Dendritic cell treated with granulocyte-macrophage colony-stimulating factor and Interleukin-4, amounts not matched to agents 40 ng/mL and 50 ng/mL, for 4 days (primary cell): ENCODE results near the gene MLEC.
A peak's percentile ranks its signal among the peaks of the same experiment; 100 is the strongest.
"Not testable (repeated sequence)": the region's sequence is repeated elsewhere in the genome, so short reads cannot be mapped to it uniquely, and the experiment has no call there.

ENCODE experiments used
- H3K27ac Mint-ChIP-seq: one replicate; pipeline ENCODE4 v1.8.0; 2022; ENCODE audit warnings: mild to moderate bottlenecking, mixed read lengths
- H3K27me3 Mint-ChIP-seq: one replicate; pipeline ENCODE4 v1.8.0; 2022; ENCODE audit warnings: mild to moderate bottlenecking, mixed read lengths
- H3K36me3 Mint-ChIP-seq: one replicate; pipeline ENCODE4 v1.8.0; 2022; ENCODE audit warnings: low read depth, mixed read lengths
- H3K4me1 Mint-ChIP-seq: one replicate; pipeline ENCODE4 v1.8.0; 2022; ENCODE audit warnings: low read depth, mixed read lengths
- H3K4me3 Mint-ChIP-seq: one replicate; pipeline ENCODE4 v1.8.0; 2022; ENCODE audit warnings: mild to moderate bottlenecking, moderate library complexity, mixed read lengths
- H3K9me3 Mint-ChIP-seq: one replicate; pipeline ENCODE4 v1.8.0; 2022; ENCODE audit warnings: mixed read lengths
- intact Hi-C: fragments of 100-400 bp; cut with micrococcal nuclease; formaldehyde crosslinking; loops from one replicate; pipeline ENCODE4 v1.15.0; 2022

The MLEC gene

DNA sequence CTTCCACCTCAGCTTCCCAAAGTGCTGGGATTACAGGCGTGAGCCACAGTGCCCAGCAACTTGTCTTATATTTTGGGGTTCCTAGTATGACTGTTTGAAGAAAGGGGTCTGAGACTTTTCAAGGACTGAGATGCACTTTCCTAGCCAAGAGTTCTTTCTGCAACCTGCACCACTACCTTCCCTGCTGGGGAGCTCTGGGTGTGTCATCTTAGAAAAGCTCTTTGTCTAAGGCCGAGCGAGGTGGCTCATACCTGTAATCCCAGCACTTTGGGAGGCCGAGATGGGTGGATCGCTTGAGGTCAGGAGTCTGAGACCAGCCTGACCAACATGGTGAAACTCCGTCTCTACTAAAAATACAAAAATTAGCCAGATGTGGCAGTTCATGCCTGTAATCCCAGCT, 16.7 kb upstream of the MLEC start:
- H3K4me1 Mint-ChIP-seq, H3K27me3 Mint-ChIP-seq, H3K4me3 Mint-ChIP-seq, H3K36me3 Mint-ChIP-seq, H3K9me3 Mint-ChIP-seq, intact Hi-C loops: not testable (repeated sequence)
- H3K27ac Mint-ChIP-seq = peak overlapping the region; percentile 47

GRCh38 chr12:120670667-120671066, 16.3 kb upstream of the MLEC start:
- no peaks in the 10 kb centered on the region for H3K36me3 Mint-ChIP-seq
- intact Hi-C loops = no loop called here
- H3K4me1 Mint-ChIP-seq = peaks cover 12% of the 10 kb centered on the region
- no peak overlapping the region for H3K27ac Mint-ChIP-seq
- H3K27me3 Mint-ChIP-seq = no peaks in the 10 kb centered on the region
- H3K4me3 Mint-ChIP-seq = no peak overlapping the region
- H3K9me3 Mint-ChIP-seq = no peaks in the 10 kb centered on the region

GRCh38 chr12:120674097-120674636, 12.8 kb upstream of the MLEC start:
- Mint-ChIP-seq H3K36me3 (no peaks in the 10 kb centered on the region), H3K4me1 (peaks cover 19% of the 10 kb centered on the region), H3K27me3 (no peaks in the 10 kb centered on the region), H3K27ac (peak overlapping the region; percentile 72), H3K9me3 (no peaks in the 10 kb centered on the region), H3K4me3 (no peak overlapping the region)
- intact Hi-C loops = no loop called here

DNA sequence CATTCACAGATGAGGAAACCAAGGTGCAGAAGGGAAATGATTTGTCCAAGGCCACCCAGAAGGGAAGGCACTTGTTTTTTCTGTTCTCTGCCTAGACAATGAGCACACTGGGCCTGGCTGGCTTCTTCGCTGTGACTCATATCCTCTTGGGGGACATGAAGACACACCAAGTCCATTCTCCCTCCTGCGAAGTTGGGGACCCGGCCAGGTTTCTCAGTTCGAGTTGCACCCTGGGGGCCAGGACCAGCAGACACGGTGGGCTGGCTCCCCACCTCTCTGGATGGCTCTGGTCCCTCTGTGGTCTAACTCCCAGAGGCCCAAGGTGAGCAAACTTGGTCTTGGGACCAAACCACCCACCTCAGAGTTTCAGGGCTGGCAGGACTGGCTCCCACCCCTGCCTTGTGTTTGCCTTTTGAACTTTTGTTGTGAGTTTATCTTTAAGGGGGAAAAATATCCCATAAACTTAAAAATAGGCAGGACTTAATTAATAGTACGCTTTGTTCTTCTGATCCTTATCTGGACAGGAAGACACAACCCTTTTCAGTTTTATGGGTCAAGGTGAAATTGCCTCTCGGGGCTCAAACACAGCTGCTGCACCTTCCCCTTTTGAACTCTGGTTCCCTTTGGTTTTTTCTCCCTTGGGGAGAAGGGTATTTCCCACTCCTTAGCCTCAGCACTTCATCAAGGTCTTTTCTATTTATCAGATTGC, 9.0 kb upstream of the MLEC start:
- H3K4me3 Mint-ChIP-seq = no peak overlapping the region
- H3K27ac Mint-ChIP-seq = peak overlapping the region; percentile 60
- H3K4me1 Mint-ChIP-seq = peaks cover 40% of the 10 kb centered on the region
- H3K27me3 Mint-ChIP-seq = no peaks in the 10 kb centered on the region
- no peaks in the 10 kb centered on the region for H3K9me3 Mint-ChIP-seq
- no peaks in the 10 kb centered on the region for H3K36me3 Mint-ChIP-seq
- intact Hi-C loops = no loop called here

- H3K9me3 Mint-ChIP-seq = no peaks in the 10 kb centered on the region
- intact Hi-C loops = no loop called here
These were observed 8.4 kb upstream of the MLEC start for GRCh38 chr12:120678572-120678971.

GRCh38 chr12:120680165-120680738, 6.7 kb upstream of the MLEC start:
- H3K4me1 Mint-ChIP-seq = peaks cover 49% of the 10 kb centered on the region
- no peaks in the 10 kb centered on the region for H3K36me3 Mint-ChIP-seq
- H3K27ac Mint-ChIP-seq = peak overlapping the region; percentile 66
- H3K9me3 Mint-ChIP-seq = no peaks in the 10 kb centered on the region
- intact Hi-C loops = no loop called here
- no peak overlapping the region for H3K4me3 Mint-ChIP-seq
- no peaks in the 10 kb centered on the region for H3K27me3 Mint-ChIP-seq

More at GRCh38 chr12:120678572-120678971, 8.4 kb upstream of the MLEC start:
- no peak overlapping the region for H3K4me3 Mint-ChIP-seq
- no peaks in the 10 kb centered on the region for H3K27me3 Mint-ChIP-seq
- no peaks in the 10 kb centered on the region for H3K36me3 Mint-ChIP-seq
- H3K4me1 Mint-ChIP-seq = peaks cover 47% of the 10 kb centered on the region
- no peak overlapping the region for H3K27ac Mint-ChIP-seq

DNA sequence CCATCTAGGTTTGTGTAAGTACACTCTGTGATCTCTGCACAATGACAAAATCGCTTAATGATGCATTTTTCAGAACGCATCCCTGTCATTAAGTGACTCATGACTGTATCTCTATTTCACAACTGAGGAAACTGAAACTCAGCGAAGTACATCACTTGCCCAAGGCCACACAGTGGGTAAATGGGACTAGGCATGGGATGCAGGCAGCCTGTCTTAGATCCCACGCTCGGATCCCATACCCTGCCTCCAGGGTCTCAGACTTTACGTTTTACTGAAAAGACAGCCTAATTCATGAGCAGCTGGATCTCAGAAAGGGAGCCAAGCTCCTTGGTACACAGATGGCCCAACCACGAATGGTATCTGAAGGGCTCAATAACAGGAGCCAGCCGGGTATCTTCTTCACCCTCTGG, 2.4 kb upstream of the MLEC start:
- peaks cover 55% of the 10 kb centered on the region for H3K4me1 Mint-ChIP-seq
- H3K4me3 Mint-ChIP-seq = peak overlapping the region; percentile 9
- peak overlapping the region; percentile 98 for H3K27ac Mint-ChIP-seq
- intact Hi-C loops = no loop called here
- H3K9me3 Mint-ChIP-seq = no peaks in the 10 kb centered on the region
- H3K27me3 Mint-ChIP-seq = no peaks in the 10 kb centered on the region
- peaks cover 9% of the 10 kb centered on the region for H3K36me3 Mint-ChIP-seq

DNA sequence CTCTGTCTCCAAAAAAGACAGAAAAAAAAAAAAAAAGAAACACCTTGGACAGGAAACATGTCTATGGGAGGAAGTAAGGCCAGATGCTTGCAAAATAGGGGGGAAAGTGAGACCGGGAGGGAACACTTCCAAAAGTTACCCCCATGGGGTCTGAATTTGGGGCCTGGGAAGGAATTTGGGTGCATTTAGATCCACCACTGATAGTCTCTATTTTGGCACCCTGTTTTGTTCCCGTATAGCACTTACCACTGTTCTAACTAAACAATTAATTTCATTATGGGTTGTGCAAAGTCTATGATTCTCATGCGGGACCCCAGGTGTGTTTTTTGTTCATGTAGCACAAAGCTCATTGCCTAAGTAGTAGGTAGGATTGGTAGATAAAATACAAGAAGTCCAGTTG, 1.4 kb upstream of the MLEC start:
- H3K36me3 Mint-ChIP-seq = peaks cover 9% of the 10 kb centered on the region
- H3K4me3 Mint-ChIP-seq = peak overlapping the region; percentile 88
- H3K27ac Mint-ChIP-seq = peak overlapping the region; percentile 98
- peaks cover 54% of the 10 kb centered on the region for H3K4me1 Mint-ChIP-seq
- intact Hi-C loops = loop anchor here (5.0 kb wide), 1 partner anchor 38 kb away; no protein-coding TSS in a partner anchor
- no peaks in the 10 kb centered on the region for H3K27me3 Mint-ChIP-seq
- no peaks in the 10 kb centered on the region for H3K9me3 Mint-ChIP-seq

GRCh38 chr12:120686151-120686689, 729 bp upstream of the MLEC start:
- Mint-ChIP-seq H3K9me3 (no peaks in the 10 kb centered on the region), H3K27me3 (no peaks in the 10 kb centered on the region), H3K36me3 (peaks cover 9% of the 10 kb centered on the region), H3K27ac (peak overlapping the region; percentile 98), H3K4me3 (peak overlapping the region; percentile 88), H3K4me1 (peaks cover 57% of the 10 kb centered on the region)
- intact Hi-C loops = loop anchor here (2.0 to 5.0 kb wide), 2 partner anchors 25 to 39 kb away; partner anchors contain the start of gene UNC119B

DNA sequence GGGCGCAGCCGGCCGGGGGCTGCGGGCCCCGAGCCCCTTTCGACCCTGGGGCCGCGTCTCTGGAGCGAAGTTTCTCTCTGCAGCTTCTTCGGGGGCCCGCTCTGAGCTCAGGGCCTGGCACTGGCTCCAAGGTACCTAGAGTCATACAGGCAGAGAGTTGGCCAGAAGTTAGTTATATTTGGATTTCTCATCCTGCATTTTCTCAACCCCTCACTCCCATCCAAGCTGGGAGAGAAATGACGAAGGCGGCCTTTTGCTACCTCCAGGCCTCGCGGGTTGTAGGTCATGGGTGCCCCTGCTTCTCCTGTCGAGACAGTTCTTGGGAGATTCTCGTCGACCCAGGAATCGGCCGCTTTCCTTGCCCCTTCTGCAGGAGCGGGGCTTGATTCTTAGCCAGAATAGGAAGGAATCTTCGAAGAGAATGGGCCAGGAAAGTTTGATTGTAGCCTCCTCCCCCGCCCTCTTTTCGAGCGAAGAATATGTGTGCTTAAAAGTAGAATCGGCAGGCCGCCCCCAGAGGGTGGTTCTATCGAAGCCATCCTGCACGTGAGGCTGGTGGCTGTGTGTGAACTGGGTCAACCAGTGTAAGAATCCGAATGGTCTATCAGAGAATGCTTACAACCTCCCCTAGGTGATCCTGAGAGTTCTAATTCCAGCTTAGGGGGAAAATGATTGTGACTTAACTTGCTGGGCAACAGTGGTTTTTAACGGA, 785 bp downstream of the MLEC start:
- H3K27ac Mint-ChIP-seq = peak overlapping the region; percentile 98
- H3K4me1 Mint-ChIP-seq = peaks cover 71% of the 10 kb centered on the region
- H3K4me3 Mint-ChIP-seq = peak overlapping the region; percentile 88
- H3K9me3 Mint-ChIP-seq = no peaks in the 10 kb centered on the region
- intact Hi-C loops = loop anchor here (1.0 to 5.0 kb wide), 3 partner anchors 23 to 284 kb away; partner anchors contain the start of gene UNC119B
- peaks cover 20% of the 10 kb centered on the region for H3K36me3 Mint-ChIP-seq
- H3K27me3 Mint-ChIP-seq = no peaks in the 10 kb centered on the region

DNA sequence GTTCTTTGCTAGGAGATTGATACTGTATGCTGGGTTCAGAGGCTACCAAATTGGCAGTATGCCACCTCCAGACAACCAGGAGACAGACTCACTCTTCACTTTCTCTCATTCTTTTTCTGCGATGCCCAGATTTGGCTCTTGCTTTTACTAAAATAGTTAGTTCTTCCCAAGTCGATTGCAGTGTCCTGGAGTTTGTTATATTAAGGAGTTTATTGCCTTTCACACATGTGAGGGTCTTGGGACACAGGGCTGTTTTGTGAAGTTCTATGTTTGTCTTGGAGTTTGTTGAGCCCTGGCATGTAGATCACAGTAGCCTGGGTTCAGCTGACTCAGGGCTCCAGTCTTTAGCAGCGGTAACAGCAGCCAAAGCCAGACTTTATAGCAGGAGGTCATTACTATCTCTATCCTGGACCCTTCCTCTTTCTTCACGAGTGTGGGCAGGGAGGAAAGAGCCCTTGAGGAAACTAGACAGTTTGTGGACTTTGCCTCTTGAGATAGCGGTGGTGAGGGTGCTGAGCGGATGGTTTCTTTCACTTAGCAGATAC, 1.6 kb downstream of the MLEC start:
- no peaks in the 10 kb centered on the region for H3K27me3 Mint-ChIP-seq
- peak overlapping the region; percentile 98 for H3K27ac Mint-ChIP-seq
- no peaks in the 10 kb centered on the region for H3K9me3 Mint-ChIP-seq
- peak overlapping the region; percentile 88 for H3K4me3 Mint-ChIP-seq
- intact Hi-C loops = loop anchor here (1.0 to 5.0 kb wide), 2 partner anchors 41 to 283 kb away; no protein-coding TSS in a partner anchor
- H3K36me3 Mint-ChIP-seq = peaks cover 28% of the 10 kb centered on the region
- H3K4me1 Mint-ChIP-seq = peaks cover 69% of the 10 kb centered on the region

DNA sequence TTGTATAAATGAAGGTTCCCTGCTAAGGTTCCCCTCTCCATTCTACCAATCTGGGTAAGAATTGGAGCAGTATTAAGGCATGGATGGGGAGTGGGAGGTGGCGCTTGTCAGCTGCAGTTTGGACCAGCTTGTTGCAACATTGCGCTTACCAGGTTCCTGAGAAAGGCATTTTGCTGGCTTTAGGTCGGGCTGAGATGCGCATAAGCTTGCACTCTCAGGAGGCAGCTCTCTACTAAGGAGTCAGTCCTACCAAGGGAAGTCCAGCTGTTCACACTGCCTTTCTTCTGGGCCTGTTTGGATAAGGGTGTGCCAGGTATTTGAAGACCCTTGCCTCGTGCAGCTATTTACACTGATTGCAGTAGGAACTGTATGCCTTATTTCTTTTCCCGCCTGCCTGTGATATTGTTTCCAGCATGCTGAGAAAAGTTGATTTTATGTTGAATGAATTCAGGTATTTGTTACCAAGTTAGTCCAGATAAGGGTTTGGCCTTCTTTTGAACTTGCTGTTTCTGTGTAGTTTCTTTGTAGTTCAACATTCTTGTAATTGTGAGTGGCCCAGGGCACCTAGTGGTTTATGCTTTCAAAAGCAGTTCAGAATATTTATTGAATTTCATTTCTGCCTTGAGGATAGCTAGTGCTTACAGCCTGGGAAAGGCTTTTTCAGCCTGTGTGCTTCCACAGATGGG, 2.6 kb downstream of the MLEC start:
- H3K4me3 Mint-ChIP-seq = peak overlapping the region; percentile 88
- H3K4me1 Mint-ChIP-seq = peaks cover 72% of the 10 kb centered on the region
- H3K27me3 Mint-ChIP-seq = no peaks in the 10 kb centered on the region
- intact Hi-C loops = loop anchor here (5.0 kb wide), 1 partner anchor 42 kb away; no protein-coding TSS in a partner anchor
- no peaks in the 10 kb centered on the region for H3K9me3 Mint-ChIP-seq
- peaks cover 38% of the 10 kb centered on the region for H3K36me3 Mint-ChIP-seq
- H3K27ac Mint-ChIP-seq = no peak overlapping the region

DNA sequence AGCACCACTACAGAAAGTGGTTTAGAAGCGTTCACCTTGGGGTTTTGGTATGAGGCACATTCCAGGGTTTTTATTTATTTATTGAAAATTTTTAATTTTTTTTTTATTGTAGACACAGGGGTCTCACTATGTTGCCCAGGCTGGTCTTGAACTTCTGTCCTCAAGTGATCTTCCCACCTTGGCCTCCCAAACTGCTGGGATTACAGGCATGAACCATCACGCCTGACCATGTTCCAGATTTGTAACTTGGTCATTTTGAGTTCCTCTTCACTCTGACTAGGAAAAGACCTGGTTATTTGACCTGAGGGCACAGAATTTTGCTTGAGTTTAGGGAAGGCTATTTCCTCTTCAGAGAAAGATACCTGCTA, 3.1 kb downstream of the MLEC start:
- Mint-ChIP-seq H3K36me3 (peaks cover 43% of the 10 kb centered on the region), H3K27ac (no peak overlapping the region), H3K4me3 (no peak overlapping the region), H3K27me3 (no peaks in the 10 kb centered on the region), H3K9me3 (no peaks in the 10 kb centered on the region), H3K4me1 (peaks cover 72% of the 10 kb centered on the region)
- intact Hi-C loops = no loop called here
